SHP77 treated with DMSO at 0.1 percent for 48 hours (cell line): Measurements from ENCODE around the gene ANXA11.
"Not testable (repeated sequence)": the region's sequence is repeated elsewhere in the genome, so short reads cannot be mapped to it uniquely, and the experiment has no call there.

Experiments
- DNase-seq: peaks from one replicate; lab custom pipeline; 2025; lab: John Stamatoyannopoulos, UW

The ANXA11 gene

DNA sequence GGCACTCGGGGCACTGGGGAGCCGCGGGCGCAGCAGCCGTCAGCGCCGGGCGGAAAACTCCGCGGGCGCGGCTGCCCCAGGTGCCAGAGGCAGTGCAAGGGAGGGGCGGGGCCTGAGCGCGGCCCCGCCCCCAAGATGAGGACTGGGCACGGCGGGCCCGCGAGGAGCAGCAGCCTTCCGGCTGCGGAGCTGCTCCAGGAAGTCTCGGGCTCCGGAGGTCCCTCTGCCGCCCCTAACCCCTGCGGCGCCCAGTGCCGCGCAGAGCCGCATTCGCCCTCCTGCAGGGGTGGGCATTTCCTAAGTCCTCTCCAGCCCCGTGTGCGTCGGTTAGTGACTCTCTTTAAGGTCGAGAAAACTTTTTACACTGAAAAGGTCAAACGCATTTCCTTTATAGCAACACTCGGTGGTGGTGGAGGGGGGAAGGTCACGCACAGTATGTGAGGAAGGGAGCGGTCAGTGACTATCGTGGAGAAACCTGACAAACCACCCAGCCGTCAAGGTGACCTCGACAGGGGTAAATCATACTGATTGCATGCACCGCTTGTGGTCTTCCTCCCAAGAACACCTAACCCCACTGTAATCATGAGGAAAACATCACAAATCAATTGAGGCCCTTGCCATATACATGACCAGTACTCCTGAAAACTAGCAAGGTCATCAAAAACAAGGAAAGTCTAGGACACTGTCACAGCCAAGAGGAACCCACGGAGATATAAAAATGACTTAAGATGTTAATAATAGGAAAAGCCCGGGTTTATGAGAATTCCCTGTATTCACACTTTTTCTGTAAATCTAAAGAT is at the start of gene ANXA11:
Gene ANXA11, minus strand, starts transcription at position 61 of the 800 bp plus-strand sequence. CDS start 32,676 bp downstream, outside the sequence.
- DNase-seq = peak; percentile 21

DNA sequence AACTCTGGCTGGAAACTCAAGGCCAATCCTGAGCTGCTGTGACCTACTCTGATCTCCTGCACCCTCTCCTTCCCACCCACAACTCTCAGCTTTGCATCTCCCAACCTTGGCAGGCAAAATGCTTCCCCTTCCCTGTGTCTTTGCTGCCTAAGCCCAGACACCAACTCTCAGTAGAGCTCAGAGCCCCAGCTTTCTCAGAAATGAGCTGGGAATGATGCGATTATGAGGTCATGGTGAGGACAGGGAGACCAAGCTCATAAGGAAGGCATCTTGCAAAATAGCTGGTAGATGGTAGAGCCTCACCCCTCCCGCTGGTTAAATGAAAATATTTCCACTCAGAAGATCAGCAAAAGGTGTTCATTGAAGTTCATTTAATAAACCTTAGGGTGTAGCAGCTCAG is 49.4 kb upstream of the ANXA11 start:
- not testable (repeated sequence) for DNase-seq

DNA sequence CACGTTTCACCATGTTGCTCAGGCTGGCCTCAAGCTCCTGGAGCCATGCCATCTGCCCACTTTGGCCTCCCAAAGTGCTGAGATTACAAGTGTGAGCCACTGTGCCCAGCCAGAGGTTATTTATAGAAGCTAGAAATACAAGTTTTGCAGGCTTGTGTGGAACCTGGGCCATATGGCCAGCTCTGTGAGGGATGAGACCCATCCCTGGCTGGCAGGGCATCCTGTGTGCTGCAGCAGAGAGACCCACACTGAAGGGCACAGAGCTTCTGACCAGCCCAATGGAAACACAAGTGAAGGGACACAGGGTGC is 48.6 kb upstream of the ANXA11 start:
- not testable (repeated sequence) for DNase-seq

DNA sequence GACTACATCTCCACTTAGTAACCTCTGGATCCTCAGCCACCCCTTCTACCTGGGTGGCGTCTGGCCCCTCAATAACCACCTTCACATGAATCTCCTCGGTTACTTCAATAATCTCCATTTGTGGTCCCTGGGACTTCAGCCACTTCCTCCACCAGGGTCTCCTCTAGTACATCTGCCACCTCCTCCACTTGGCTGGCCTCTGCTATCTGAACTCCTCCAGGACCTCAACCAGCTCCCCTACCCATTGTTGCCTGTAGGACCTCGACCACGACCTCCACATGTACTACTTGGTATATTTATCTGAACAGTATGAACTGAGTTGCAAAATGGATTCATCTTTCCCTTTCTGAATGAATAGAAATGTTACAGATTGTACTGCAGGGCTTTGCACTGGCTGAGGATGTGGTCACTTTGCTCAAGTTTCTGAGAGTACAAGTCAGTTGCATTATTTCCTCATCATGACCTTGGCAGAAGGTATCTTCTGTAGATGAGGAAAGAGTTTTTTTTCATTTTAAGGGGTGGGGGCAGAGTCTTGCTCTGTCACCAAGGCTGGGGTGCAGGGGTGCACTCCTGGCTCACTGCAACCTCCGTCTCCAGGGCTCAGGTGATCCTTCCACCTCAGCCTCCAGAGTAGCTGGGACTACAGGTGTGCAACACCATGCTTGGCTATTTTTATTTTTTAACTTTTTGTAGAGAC is 48.1 kb upstream of the ANXA11 start:
- DNase-seq = no peak

DNA sequence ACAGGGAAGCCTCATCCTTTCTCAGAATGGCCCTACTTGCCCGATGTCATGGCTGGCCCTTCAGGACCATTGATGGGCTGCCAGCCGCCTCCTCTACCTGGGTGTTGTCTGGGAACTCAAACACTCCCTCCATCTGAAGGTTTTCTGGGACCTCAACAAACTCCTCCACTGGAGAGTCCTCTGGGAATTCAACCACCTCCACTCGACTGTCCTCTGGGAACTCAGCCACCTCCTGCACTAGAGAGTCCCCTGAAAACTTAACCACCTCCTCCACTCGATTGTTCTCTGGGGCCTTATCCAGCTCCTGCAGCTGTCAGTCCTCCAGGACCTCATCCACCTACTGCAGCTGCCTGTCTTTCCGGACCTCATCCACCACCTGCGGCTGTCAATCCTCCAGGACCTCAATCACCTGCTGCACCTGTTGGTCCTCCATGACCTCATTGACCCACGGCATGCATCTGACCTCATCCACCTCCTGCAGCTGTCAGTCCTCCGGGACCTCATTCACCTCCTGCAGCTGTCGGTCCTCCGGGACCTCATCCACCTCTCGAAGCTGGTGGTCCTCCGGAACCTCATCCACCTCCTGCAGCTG is 47.1 kb upstream of the ANXA11 start:
- no peak for DNase-seq

DNA sequence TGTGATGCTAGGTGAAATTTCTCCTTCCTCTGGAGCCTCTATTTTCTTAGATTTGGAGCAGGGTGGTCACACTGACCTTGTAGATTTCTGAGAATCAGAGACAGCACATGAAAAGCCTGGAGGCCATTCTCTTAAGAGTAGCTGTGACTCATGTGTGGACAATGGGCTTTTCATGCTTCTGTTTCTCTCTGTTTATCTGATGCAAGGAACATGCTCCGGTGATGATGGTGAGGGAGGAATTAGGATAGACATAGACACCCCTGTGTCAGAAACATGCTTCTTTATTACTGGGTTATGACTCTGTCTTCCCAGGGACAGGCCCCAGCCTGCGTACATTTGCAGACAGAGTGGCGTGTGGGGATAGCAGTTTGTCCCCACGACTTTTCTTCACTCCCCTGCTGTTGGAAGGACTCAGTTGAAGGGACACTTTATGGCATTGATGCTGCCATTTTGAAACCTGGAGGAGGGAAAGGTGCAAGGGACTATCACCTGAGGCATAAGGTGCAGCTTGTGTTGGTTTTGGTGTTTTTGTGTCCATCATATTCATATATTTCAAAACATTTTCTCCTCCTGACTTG is 46.5 kb upstream of the ANXA11 start:
- not testable (repeated sequence) for DNase-seq

DNA sequence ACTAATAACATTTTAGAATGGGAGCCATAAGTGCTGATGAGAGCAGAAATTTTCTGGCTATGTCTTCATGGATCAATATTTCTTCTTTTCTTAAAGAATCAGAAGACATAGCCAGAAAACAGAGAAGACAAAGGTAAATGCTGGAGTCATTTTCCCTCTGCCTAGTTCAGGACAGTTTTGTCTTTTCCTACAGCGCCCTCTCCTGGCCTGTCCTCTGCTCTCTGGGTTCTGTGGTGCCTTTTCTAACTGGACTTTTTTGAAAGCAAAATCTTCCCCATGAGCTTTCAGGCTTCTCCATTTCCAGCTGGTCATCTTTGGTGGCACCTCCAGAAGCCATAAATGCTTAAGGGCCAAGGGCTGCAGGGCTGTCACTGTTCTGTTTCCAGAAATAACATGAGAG is 45.1 kb upstream of the ANXA11 start:
- not testable (repeated sequence) for DNase-seq

DNA sequence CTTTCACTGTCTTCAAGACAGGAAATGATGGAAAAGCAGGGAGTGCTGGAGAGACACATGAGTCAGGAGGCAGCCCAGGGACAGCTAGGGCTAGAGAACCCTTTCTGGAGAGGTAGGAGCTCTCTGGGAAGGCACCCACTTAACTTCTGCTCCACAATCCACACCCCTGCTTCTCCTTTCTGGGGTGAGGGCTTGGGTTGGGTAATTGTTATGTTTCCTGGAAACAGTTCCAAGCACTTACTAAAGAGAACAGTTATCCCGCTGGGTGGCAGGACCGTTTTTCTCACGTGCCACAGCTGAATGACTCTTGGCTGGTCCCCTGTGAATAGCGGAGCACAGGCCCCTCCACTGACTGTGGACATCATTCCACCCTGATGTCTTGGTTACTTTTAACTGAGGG is 44.6 kb upstream of the ANXA11 start:
- DNase-seq = not testable (repeated sequence)

DNA sequence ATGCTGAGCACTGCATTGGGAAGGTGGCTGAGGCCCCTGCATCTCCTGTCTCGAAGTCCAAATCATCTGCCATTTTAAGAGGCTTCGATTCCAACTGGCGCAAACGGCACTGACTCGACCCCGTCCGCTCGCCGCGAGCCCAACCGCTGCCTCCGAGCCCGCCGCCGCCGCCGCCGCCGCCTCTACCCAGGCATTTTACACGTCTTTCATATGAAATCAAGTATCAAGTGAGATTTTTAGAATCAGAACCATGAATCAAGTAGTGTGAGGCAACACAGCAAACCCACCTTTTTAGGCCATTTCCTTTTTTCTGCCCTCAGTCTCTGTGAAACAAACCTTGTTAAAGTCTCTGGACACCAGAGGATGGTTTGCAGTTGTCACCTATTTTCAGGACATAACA is 42.3 kb upstream of the ANXA11 start:
- DNase-seq = not testable (repeated sequence)

DNA sequence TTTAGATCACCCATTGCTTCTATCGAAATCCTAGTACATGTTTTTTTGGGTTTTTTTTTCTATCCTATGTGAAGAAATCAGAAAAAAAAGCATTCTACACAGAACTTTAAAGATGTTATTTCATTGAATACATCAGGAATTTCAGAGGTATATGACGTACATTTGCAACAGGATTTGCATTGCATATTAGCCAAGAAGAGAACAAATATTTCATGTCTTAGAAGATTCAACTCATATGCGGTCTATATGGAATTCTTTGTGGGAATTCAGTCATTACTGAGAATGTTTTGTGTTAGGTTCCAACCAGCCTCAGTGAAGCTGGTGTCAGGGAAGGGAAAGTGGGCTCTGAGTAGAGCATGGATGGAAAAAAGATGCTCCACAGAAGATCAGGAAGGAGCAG is 39.0 kb upstream of the ANXA11 start:
- DNase-seq = not testable (repeated sequence)

DNA sequence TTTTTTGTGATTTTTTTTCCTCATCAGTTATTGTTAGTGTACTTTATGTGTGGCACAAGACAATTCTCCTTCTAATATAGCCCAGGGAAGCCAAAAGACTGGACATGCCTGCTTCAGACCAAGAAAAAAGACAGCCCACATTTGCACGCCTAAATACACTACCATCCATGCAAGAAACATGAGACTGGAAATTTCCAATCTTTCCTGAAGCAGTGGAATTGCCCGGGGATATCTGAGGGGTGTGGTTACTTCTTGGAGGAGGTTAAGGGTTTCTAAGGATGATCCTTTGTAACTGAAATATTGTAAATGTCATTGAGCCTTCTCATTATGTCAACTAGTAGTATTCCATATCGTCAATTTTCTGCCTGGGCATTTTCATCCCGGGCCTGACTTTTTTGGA is 37.0 kb upstream of the ANXA11 start:
- DNase-seq = not testable (repeated sequence)

DNA sequence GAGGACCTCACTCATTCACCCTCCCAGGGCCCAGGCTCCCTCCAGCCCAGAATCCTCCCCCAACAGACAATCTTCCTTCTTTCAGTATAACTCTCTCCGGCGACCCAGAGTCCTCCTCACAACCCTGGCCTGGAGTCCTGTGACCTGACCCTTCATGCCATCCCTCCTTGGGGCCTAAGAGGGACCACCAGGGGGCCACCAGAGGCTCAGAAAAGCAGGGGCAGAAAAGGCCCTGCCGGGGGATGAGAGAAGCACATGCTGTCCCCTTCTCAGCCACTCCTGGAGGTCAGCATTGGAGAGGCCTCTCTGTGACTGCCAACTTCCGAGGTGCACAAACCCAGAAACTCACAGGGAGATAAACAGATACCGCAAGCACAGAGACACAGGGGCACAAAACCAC is 31.1 kb upstream of the ANXA11 start:
- DNase-seq = not testable (repeated sequence)

DNA sequence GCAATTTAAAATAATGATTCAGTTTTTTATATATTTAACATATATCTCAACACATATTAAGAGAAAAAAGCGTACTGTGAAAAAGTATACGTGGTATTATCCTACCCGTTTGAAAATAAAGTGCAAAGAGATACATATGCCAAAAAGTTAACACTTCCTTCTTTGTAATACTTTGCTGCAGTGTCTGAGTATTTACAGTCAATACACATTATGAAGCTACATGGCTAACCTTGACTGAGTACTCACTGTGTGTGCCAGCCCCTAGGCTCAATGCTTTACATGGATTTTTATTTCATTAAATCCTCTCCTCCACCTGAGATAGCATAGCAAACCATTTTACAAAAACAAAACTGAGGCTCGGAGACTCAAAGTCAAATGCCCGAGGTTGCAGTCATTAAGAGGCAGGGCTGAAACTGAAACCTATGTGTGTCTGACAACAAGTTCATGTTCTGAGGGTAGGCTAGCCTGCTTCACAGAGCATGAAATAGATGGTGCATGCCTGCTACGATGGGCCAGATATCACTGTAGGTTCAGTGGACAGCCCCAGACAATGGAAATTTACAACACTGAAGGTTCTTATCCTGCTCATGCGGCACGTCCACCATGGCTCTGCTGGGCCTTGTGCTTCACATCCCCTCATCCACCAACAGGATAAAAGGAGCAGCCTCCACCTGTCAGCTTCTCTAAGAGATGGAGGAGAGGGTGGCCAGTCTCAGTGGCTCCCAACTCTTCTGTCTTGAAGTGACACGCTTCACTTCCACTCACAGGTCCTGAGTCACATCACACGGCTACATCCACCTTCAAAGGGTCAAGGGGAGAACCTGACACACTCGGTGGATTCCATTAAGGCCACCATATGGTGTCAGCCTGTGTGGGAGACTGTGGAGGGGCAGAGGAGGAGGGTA is 29.2 kb upstream of the ANXA11 start:
- DNase-seq = not testable (repeated sequence)

DNA sequence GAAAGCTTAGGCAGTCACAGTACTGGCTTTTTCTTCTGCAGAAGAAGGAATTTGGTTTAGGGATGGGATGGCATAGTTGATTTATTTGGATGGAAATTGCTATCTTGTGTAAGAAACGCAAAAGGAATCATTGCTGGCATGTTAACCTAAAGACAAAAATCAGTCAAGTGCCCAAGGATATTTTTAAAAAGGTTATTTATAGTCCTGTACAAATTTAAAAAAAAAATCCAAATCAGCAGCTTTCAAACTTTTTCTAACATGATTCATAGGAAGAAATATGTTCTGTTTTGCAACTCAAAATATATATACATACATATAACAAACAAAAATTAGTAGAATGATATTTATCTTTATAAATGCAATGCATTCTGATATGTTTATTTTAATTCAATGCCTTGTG is 28.5 kb upstream of the ANXA11 start:
- not testable (repeated sequence) for DNase-seq

DNA sequence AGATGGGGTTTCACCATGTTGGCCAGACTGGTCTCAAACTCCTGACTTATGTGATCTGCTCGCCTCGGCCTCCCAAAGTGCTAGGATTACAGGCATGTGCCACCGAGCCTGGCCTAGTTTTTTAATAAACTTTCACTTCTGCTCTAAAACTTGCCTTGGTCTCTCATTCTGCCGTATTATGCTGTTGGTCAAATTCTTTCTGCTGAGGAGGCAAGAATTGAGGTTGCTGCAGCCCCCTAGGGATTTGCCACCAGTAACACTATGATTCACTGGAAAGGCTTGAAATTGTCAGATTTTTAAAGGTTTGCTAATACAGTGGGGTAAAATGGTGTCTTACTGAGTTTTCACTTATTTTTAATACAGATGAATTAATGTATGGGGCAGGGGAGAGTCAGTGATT is 21.4 kb upstream of the ANXA11 start:
- DNase-seq = not testable (repeated sequence)

DNA sequence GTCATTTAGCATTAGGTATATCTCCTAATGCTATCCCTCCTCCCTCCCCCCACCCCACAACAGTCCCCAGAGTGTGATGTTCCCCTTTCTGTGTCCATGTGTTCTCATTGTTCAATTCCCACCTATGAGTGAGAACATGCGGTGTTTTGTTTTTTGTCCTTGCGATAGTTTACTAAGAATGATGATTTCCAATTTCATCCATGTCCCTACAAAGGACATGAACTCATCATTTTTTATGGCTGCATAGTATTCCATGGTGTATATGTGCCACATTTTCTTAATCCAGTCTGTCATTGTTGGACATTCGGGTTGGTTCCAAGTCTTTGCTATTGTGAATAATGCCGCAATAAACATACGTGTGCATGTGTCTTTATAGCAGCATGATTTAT is 17.7 kb upstream of the ANXA11 start:
- DNase-seq = not testable (repeated sequence)

DNA sequence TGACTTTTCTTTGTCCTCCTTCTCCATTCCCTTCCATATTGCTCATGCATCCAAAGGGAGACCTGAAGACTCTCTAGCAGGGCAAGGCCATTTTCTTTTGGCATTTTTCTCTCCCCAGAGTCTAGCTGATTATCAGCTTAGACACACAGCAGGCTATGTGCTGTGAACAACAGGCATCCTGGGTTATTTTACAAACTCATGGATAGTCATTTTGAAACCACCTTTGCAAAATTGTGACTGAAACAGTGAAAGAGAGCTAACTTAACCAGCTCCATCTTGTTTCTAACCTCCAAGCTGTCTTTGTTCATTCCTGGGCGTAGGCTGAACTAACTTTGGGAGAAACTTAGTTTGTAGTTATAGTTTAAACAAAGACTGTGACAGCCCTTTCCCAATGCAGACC is 13.5 kb upstream of the ANXA11 start:
- DNase-seq = not testable (repeated sequence)

DNA sequence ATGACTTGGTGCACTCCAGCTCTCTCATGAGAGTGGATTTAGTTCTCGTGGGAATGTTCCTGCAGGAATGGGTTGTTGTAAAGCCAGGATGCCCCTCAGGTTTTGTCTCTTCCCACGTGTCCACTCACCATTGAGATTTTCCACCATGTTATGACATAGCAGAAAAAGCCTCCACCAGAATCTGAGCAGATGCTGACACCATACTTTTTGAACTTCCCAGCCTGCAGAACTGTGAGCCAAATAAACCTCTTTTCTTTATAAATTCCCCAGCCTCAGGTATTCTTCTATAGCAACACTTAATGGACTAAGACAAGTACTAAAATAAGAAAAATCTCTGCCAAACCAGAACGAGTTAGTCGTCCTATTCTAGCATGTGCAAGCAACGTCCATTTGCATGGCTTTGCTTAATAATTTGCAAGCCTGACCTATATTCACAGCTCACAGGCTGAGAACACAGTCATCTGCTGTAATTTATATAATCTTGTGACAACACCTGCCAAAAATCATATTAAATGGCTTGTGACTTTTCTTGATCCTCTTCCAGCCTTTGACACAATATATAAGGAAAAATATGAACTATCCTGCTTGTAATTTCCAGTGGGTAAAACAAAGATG is 9.1 kb upstream of the ANXA11 start:
- DNase-seq = not testable (repeated sequence)

DNA sequence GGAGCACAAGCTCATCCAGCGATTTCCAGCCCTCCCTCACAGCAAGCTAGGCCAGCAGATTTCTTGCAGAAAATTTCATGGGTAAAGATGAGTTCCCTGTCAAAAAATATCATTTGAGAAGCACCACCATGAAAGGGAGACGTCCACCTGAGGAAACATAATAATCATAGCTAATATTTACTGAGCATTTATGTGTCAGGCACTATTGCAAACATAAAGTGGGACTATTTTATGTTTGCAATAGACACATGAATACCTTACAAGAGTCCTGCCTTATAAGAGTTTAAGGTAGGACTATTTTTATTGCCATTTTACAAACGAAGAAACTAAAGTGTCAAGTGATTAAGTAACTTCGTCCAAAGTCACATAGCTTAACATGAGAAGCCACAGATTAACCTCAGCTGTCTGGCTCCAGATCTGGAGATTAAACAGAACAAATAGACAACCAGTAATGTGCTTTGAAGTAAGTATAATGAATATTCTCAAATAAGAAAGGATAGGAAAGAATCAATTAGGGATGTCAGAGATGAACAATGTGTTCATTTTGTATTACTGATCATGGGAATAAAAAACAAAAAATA is 7.3 kb upstream of the ANXA11 start:
- DNase-seq = not testable (repeated sequence)

DNA sequence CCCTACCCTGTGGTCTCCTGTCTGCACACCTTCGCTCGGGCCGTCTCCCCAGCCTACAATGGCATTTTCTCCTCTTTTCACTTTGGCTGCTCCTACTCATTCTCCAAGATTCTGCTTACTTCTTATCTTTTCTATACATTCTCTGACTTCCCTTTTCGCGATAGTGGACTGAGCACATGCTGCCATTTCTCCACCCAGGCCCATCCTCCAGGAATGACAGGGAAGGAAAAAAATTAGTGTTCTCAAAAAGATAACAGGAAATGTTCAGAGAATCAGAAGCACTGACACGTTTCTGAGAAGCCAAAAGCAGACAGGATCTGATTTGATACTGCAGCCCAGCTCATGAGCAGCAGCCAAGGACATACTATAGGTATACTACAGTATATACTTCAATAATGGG is 6.4 kb upstream of the ANXA11 start:
- no peak for DNase-seq

DNA sequence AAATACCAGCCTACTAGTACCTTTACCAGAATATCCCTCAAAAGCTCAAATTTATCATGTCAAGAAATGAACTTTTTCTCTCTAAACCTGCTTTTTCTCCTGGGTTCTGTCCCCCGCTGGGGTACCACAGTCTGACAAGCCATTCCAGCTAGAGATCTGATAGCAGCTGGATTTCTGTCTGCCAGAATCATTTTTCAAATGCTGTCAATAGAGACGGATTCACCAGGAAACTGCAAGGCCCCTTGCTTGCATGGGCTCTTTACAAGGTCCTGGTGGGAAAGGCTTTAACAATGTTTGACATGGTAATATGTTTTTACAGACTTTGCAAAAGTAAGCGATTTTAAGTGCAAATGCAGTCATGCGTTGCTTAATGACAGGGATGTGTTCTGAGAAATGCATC is 4.9 kb upstream of the ANXA11 start:
- DNase-seq = no peak
